IMR-90 (cell line): ENCODE results near the gene SLC17A3. TPM values are rescaled to one million over a fixed set of nuclear protein-coding genes. Genes with fewer than 3 reads are reported as not detected.

ENCODE experiments used
- ATAC-seq: fragments of 200-7000 bp; cut with Tn5 transposase; 2 replicates; pipeline ENCODE4 v1.9.1; 2020; ENCODE audit warnings: low read depth, mild to moderate bottlenecking, moderate library complexity
- BruUV-seq: library from RNA; stranded (reverse); fragments of 400-500 nt; replicated peaks from 2 replicates; lab custom pipeline; 2021; lab: Mats Ljungman, UMichigan
- CTCF ChIA-PET: fragments of 300-600 bp; formaldehyde crosslinking; extraction: SDS; loops from one replicate; lab custom pipeline; 2021; ENCODE audit warnings: antibody characterized with exemption; lab: Yijun Ruan, JAX
- POLR2A ChIA-PET: fragments of 300-600 bp; sonication (Branson Sonifier 250); formaldehyde crosslinking; loops from one replicate; lab custom pipeline; 2022; ENCODE audit warnings: antibody characterized with exemption; ENCODE audit not compliant: unreplicated experiment; lab: Charles Lee
- DNase-seq: peaks from one replicate; pipeline ENCODE4 v3.0.0; 2013
- H2AFZ ChIP-seq: replicated peaks from 2 replicates; pipeline ENCODE3; 2013; ENCODE audit warnings: low read length, mild to moderate bottlenecking; ENCODE audit not compliant: poor library complexity
- H2AK5ac ChIP-seq: 2 replicates; pipeline ENCODE4 v1.6.1; 2013; ENCODE audit warnings: low read depth, low read length, inconsistent platforms
- H2AK9ac ChIP-seq: replicated peaks from 2 replicates; pipeline ENCODE3; 2013; ENCODE audit warnings: mild to moderate bottlenecking, low read depth, low read length, moderate library complexity; ENCODE audit not compliant: poor library complexity
- H2BK120ac ChIP-seq: 2 replicates; pipeline ENCODE4 v1.6.1; 2013; ENCODE audit warnings: low read depth, low read length, inconsistent platforms
- H2BK15ac ChIP-seq: 3 replicates; pipeline ENCODE4 v1.6.1; 2013; ENCODE audit warnings: low read depth, low read length, inconsistent platforms
- H2BK20ac ChIP-seq: 2 replicates; pipeline ENCODE4 v1.6.1; 2013; ENCODE audit warnings: low read depth, mild to moderate bottlenecking, inconsistent platforms, low read length, moderate library complexity
- H2BK5ac ChIP-seq: 2 replicates; pipeline ENCODE4 v1.6.1; 2013; ENCODE audit warnings: mild to moderate bottlenecking, low read depth, low read length, inconsistent platforms; ENCODE audit not compliant: poor library complexity, severe bottlenecking
- H3K14ac ChIP-seq: replicated peaks from 2 replicates; pipeline ENCODE4 v1.6.1; 2013; ENCODE audit warnings: low read depth, low read length, inconsistent platforms
- H3K18ac ChIP-seq: 2 replicates; pipeline ENCODE4 v1.6.1; 2013; ENCODE audit warnings: low read depth, low read length, control low read depth
- H3K23ac ChIP-seq: 2 replicates; pipeline ENCODE4 v1.6.1; 2013; ENCODE audit warnings: low read depth, low read length, inconsistent platforms
- H3K27ac ChIP-seq: 2 replicates; pipeline ENCODE4 v1.5.1; 2013; ENCODE audit warnings: mild to moderate bottlenecking, control low read depth, low read length; ENCODE audit not compliant: insufficient read depth
- H3K27me3 ChIP-seq: 2 replicates; pipeline ENCODE4 v1.6.1; 2013; ENCODE audit warnings: low read length; ENCODE audit not compliant: control insufficient read depth, insufficient read depth
- H3K36me3 ChIP-seq: 2 replicates; pipeline ENCODE4 v1.6.1; 2013; ENCODE audit warnings: low read length, mixed read lengths; ENCODE audit not compliant: control insufficient read depth, insufficient read depth
- H3K4ac ChIP-seq: 2 replicates; pipeline ENCODE4 v1.6.1; 2013; ENCODE audit warnings: low read depth, low read length, inconsistent platforms
- H3K4me1 ChIP-seq: 2 replicates; pipeline ENCODE4 v1.6.1; 2013; ENCODE audit warnings: low read length, mixed read lengths; ENCODE audit not compliant: control insufficient read depth, insufficient read depth
- H3K4me2 ChIP-seq: 2 replicates; pipeline ENCODE4 v1.6.1; 2013; ENCODE audit warnings: low read depth, mild to moderate bottlenecking, control low read depth, low read length, moderate library complexity
- H3K4me3 ChIP-seq: 2 replicates; pipeline ENCODE4 v1.5.1; 2013; ENCODE audit warnings: low read depth, mild to moderate bottlenecking, control low read depth, low read length, moderate library complexity; ENCODE audit not compliant: insufficient read depth
- H3K56ac ChIP-seq: 2 replicates; pipeline ENCODE4 v1.6.1; 2013; ENCODE audit warnings: low read length, inconsistent platforms; ENCODE audit not compliant: insufficient read depth; ENCODE audit errors: extremely low read depth
- H3K79me1 ChIP-seq, 2 experiments: 2 replicates each; pipeline ENCODE4 v1.6.1; 2013; ENCODE audit warnings: low read length in 2 of 2, inconsistent platforms in 1 of 2, low read depth in 1 of 2
- H3K9ac ChIP-seq: 2 replicates; pipeline ENCODE4 v1.6.1; 2013; ENCODE audit warnings: low read depth, low read length, control low read depth
- H3K9me1 ChIP-seq: 2 replicates; pipeline ENCODE4 v1.6.1; 2013; ENCODE audit warnings: low read length, inconsistent platforms; ENCODE audit not compliant: insufficient read depth
- H3K9me3 ChIP-seq: 2 replicates; pipeline ENCODE4 v1.6.1; 2013; ENCODE audit warnings: low read length; ENCODE audit not compliant: control insufficient read depth, insufficient read depth
- H4K20me1 ChIP-seq: 2 replicates; pipeline ENCODE4 v1.6.1; 2013; ENCODE audit warnings: low read length, inconsistent platforms; ENCODE audit not compliant: insufficient read depth
- H4K5ac ChIP-seq: 2 replicates; pipeline ENCODE4 v1.6.1; 2013; ENCODE audit warnings: mild to moderate bottlenecking, low read depth, low read length, control low read depth
- H4K8ac ChIP-seq, 2 experiments: 2 replicates each; pipeline ENCODE4 v1.6.1; 2013; ENCODE audit warnings: low read depth in 2 of 2, low read length in 2 of 2, control low read depth in 1 of 2, inconsistent platforms in 1 of 2
- H4K91ac ChIP-seq: 2 replicates; pipeline ENCODE4 v1.6.1; 2013; ENCODE audit warnings: low read depth, low read length, inconsistent platforms; ENCODE audit not compliant: insufficient read depth
- BHLHE40 ChIP-seq: fragments of 150-350 bp; IDR thresholded peaks from 2 replicates; pipeline ENCODE4 v1.6.1; 2016; ENCODE audit warnings: mild to moderate bottlenecking, low read depth, low read length
- CEBPB ChIP-seq: IDR thresholded peaks from 2 replicates; pipeline ENCODE4 v1.6.1; 2012; ENCODE audit warnings: low read depth, low read length, improper control_type of control experiment
- ELK1 ChIP-seq: fragments of 150-350 bp; IDR thresholded peaks from 2 replicates; pipeline ENCODE4 v1.6.1; 2016; ENCODE audit warnings: low read depth, mild to moderate bottlenecking, low read length, moderate library complexity, borderline replicate concordance
- FOS ChIP-seq: fragments of 150-350 bp; IDR thresholded peaks from 2 replicates; pipeline ENCODE4 v1.6.1; 2016; ENCODE audit warnings: low read depth, low read length
- MAFK ChIP-seq: IDR thresholded peaks from 2 replicates; pipeline ENCODE4 v1.6.1; 2012; ENCODE audit warnings: low read depth, low read length, improper control_type of control experiment
- MAZ ChIP-seq: IDR thresholded peaks from 2 replicates; pipeline ENCODE4 v1.6.1; 2012; ENCODE audit warnings: low read depth, mild to moderate bottlenecking, low read length, improper control_type of control experiment, moderate library complexity, borderline replicate concordance
- MXI1 ChIP-seq: IDR thresholded peaks from 2 replicates; pipeline ENCODE4 v1.6.1; 2012; ENCODE audit warnings: low read depth, mild to moderate bottlenecking, low read length, moderate library complexity, borderline replicate concordance
- NFE2L2 ChIP-seq: fragments of 150-350 bp; IDR thresholded peaks from 2 replicates; pipeline ENCODE4 v1.6.1; 2016; ENCODE audit warnings: low read depth, mild to moderate bottlenecking, low read length
- POLR2A ChIP-seq: IDR thresholded peaks from 2 replicates; pipeline ENCODE4 v1.6.1; 2012; ENCODE audit warnings: mild to moderate bottlenecking, low read depth, low read length
- RAD21 ChIP-seq: IDR thresholded peaks from 2 replicates; pipeline ENCODE4 v1.6.1; 2012; ENCODE audit warnings: low read length, improper control_type of control experiment
- RCOR1 ChIP-seq: IDR thresholded peaks from 2 replicates; pipeline ENCODE4 v1.6.1; 2012; ENCODE audit warnings: mild to moderate bottlenecking, low read length, improper control_type of control experiment; ENCODE audit not compliant: insufficient replicate concordance
- RFX5 ChIP-seq: IDR thresholded peaks from 2 replicates; pipeline ENCODE4 v1.8.0; 2012; ENCODE audit warnings: low read depth, mild to moderate bottlenecking, low read length, moderate library complexity
- SMC3 ChIP-seq: fragments of 150-350 bp; IDR thresholded peaks from 2 replicates; pipeline ENCODE4 v1.6.1; 2016; ENCODE audit warnings: low read depth, mild to moderate bottlenecking, antibody characterized with exemption, low read length, moderate library complexity
- WGBS, 2 experiments: methylation state at CpG; one replicate each; pipeline versions ENCODE4 v1.1.5 to v1.1.7; 2013; ENCODE audit warnings: missing lambda C conversion rate in 2 of 2; ENCODE audit not compliant: insufficient read length in 1 of 2; ENCODE audit errors: extremely low coverage in 2 of 2; 5-methylcytosine and 5-hydroxymethylcytosine counted together
- dilution Hi-C: fragments of 300-500 bp; cut with HindIII; formaldehyde crosslinking; loops from one replicate; pipeline ENCODE4 v1.14.3; 2018; ENCODE audit warnings: low sequenced_read_pairs; ENCODE audit not compliant: unreplicated experiment
- in situ Hi-C: fragments of 300-500 bp; cut with MboI; formaldehyde crosslinking; loops from 3 replicates; pipeline ENCODE4 v1.14.3; 2019; ENCODE audit warnings: low sequenced_read_pairs, inconsistent platforms, mixed read lengths
- intact Hi-C: fragments of 100-400 bp; cut with micrococcal nuclease; formaldehyde crosslinking; loops from 2 replicates; pipeline ENCODE4 v1.10.0; 2022
- polyA plus RNA-seq, 3 experiments: library from polyadenylated mRNA; depleted of rRNA; stranded (reverse); fragments of >200 nt; gene quantifications; 2 replicates each; pipeline ENCODE4 v1.2.3, GENCODE V29; 2012; ENCODE audit warnings: low replicate concordance in 1 of 3
- total RNA-seq: library from RNA; depleted of rRNA; stranded (reverse); fragments of >200 nt; gene quantifications from 2 replicates; pipeline ENCODE4 v1.2.3, GENCODE V29; 2012
- TF ChIP-seq, protein P1 (sequence below): fragments of 150-350 bp; IDR thresholded peaks from 2 replicates; pipeline ENCODE4 v1.6.1; 2017; ENCODE audit warnings: mild to moderate bottlenecking, antibody characterized with exemption, low read length, low read depth
- TF ChIP-seq, protein P2 (sequence below): conservative IDR thresholded peaks from 2 replicates; pipeline ENCODE4 v1.5.1; 2012; ENCODE audit warnings: mild to moderate bottlenecking, low read depth, low read length, improper control_type of control experiment

The SLC17A3 gene
- total and polyA plus RNA-seq, 2 of the 4 experiments (the other 2 are of a cell fraction) = not detected

DNA sequence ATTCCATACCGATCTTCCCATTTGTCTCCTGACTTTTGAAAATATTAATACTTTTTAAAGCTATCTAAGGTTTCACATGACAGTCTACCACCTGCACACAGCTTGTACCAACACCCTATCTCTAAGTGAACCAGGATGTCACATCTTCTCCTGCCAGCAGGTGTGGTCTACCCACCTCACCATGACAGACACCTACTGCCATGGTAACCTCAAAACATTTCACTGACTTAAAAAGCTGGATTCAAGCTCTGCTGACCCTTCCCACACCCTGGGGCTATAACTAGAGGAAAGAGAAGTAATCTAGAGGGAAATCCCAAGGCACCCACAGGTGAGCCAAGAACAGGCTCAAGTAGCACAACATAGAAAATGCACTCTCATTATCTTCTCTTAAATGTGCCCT is 1.2 kb downstream of the SLC17A3 start:
- Histone ChIP-seq H2AK9ac (no peak overlapping the region), H3K9ac (no peak overlapping the region), H2AFZ (no peak overlapping the region), H3K4ac (no peak overlapping the region), H3K36me3 (no peaks in the 10 kb centered on the region), H3K23ac (no peak overlapping the region), H3K27me3 (no peaks in the 10 kb centered on the region), H2AK5ac (no peak overlapping the region), H2BK15ac (no peak overlapping the region), H4K8ac (no peak overlapping the region), H3K27ac (no peak overlapping the region), H2BK120ac (no peak overlapping the region), H3K14ac (no peak overlapping the region), H3K4me2 (no peak overlapping the region), H3K79me1 (no peaks in the 10 kb centered on the region), H3K56ac (no peak overlapping the region), H2BK5ac (no peak overlapping the region), H3K9me1 (no peaks in the 10 kb centered on the region), H4K20me1 (no peaks in the 10 kb centered on the region), H3K4me1 (no peaks in the 10 kb centered on the region), H4K91ac (no peak overlapping the region), H3K9me3 (no peaks in the 10 kb centered on the region), H4K5ac (no peak overlapping the region), H3K4me3 (no peak overlapping the region), H2BK20ac (no peak overlapping the region), H3K18ac (no peak overlapping the region)
- POLR2A ChIA-PET = no interaction called here
- dilution Hi-C loops = no loop called here
- in situ Hi-C loops = no loop called here
- no TSS peak for BruUV-seq
- ATAC-seq (no peak), DNase-seq (no peak)
- WGBS, 2 experiments = 80% methylated on average over 1 of the region's 1 CpG; no CpG with 5 or more reads in 1 of the 2 experiments
- CTCF ChIA-PET = no interaction called here
- intact Hi-C loops = no loop called here
- TF ChIP-seq, protein P1, sequence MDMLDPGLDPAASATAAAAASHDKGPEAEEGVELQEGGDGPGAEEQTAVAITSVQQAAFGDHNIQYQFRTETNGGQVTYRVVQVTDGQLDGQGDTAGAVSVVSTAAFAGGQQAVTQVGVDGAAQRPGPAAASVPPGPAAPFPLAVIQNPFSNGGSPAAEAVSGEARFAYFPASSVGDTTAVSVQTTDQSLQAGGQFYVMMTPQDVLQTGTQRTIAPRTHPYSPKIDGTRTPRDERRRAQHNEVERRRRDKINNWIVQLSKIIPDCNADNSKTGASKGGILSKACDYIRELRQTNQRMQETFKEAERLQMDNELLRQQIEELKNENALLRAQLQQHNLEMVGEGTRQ = no peak
- no peak for TF ChIP-seq BHLHE40
- TF ChIP-seq, protein P2, sequence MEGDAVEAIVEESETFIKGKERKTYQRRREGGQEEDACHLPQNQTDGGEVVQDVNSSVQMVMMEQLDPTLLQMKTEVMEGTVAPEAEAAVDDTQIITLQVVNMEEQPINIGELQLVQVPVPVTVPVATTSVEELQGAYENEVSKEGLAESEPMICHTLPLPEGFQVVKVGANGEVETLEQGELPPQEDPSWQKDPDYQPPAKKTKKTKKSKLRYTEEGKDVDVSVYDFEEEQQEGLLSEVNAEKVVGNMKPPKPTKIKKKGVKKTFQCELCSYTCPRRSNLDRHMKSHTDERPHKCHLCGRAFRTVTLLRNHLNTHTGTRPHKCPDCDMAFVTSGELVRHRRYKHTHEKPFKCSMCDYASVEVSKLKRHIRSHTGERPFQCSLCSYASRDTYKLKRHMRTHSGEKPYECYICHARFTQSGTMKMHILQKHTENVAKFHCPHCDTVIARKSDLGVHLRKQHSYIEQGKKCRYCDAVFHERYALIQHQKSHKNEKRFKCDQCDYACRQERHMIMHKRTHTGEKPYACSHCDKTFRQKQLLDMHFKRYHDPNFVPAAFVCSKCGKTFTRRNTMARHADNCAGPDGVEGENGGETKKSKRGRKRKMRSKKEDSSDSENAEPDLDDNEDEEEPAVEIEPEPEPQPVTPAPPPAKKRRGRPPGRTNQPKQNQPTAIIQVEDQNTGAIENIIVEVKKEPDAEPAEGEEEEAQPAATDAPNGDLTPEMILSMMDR = no peak
- no peak for TF ChIP-seq SMC3
- no peak for TF ChIP-seq ELK1
- no peak for TF ChIP-seq POLR2A
- no peak for TF ChIP-seq MXI1
- TF ChIP-seq MAZ = no peak
- TF ChIP-seq RFX5 = no peak
- no peak for TF ChIP-seq RCOR1
- no peak for TF ChIP-seq MAFK
- no peak for TF ChIP-seq FOS
- no peak for TF ChIP-seq RAD21
- TF ChIP-seq CEBPB = no peak
- no peak for TF ChIP-seq NFE2L2
